HepG2 (cell line): ENCODE results near the gene CCNA2. TPM values are rescaled to one million over a fixed set of nuclear protein-coding genes. Genes with fewer than 3 reads are reported as not detected.

Experiments used
- ARNT ChIP-seq: fragments of 450-650 bp; IDR thresholded peaks from 2 replicates; pipeline ENCODE4 v1.6.1; 2017
- CTCF ChIP-seq: sonication (generic); formaldehyde crosslinking; IDR thresholded peaks from 2 replicates; pipeline ENCODE4 v1.5.0; 2020; ENCODE audit warnings: mild to moderate bottlenecking, missing genetic modification reagents, moderate library complexity
- FOXK2 ChIP-seq: fragments of 450-650 bp; IDR thresholded peaks from 2 replicates; pipeline ENCODE4 v1.6.1; 2016
- FOXP1 ChIP-seq, 2 experiments: fragments of 450-650 bp in 1 of 2; IDR thresholded peaks; 2 replicates each; pipeline ENCODE4 v1.6.1; 2017 to 2018; ENCODE audit warnings: antibody characterized with exemption in 1 of 2
- HINFP ChIP-seq: sonication (generic); formaldehyde crosslinking; IDR thresholded peaks from 2 replicates; pipeline ENCODE4 v1.4.0; 2020; ENCODE audit warnings: low read depth, mild to moderate bottlenecking, missing genetic modification reagents
- HOXA7 ChIP-seq: sonication (generic); formaldehyde crosslinking; IDR thresholded peaks from 2 replicates; pipeline ENCODE4 v1.8.1; 2022; ENCODE audit warnings: mild to moderate bottlenecking, missing genetic modification reagents, moderate library complexity
- KDM2A ChIP-seq: sonication (generic); formaldehyde crosslinking; IDR thresholded peaks from 2 replicates; pipeline ENCODE4 v1.4.0; 2020; ENCODE audit warnings: low read depth, missing genetic modification reagents, borderline replicate concordance
- LBX2 ChIP-seq: sonication (generic); formaldehyde crosslinking; IDR thresholded peaks from 2 replicates; pipeline ENCODE4 v1.5.0; 2020; ENCODE audit warnings: missing genetic modification reagents, mild to moderate bottlenecking, borderline replicate concordance
- SIN3A ChIP-seq: IDR thresholded peaks from 2 replicates; pipeline ENCODE4 v1.6.1; 2011; ENCODE audit warnings: low read depth, mild to moderate bottlenecking, control low read depth, low read length, borderline replicate concordance
- TBP ChIP-seq: sonication (generic); formaldehyde crosslinking; IDR thresholded peaks from 2 replicates; pipeline ENCODE4 v1.5.0; 2020; ENCODE audit warnings: missing genetic modification reagents
- ZBTB49 ChIP-seq: sonication (generic); formaldehyde crosslinking; IDR thresholded peaks from 2 replicates; pipeline ENCODE4 v1.4.0; 2020; ENCODE audit warnings: missing genetic modification reagents, borderline replicate concordance
- ZNF264 ChIP-seq: sonication (generic); formaldehyde crosslinking; IDR thresholded peaks from 2 replicates; pipeline ENCODE4 v1.4.0; 2020; ENCODE audit warnings: missing genetic modification reagents
- ZNF432 ChIP-seq: sonication (generic); formaldehyde crosslinking; IDR thresholded peaks from 2 replicates; pipeline ENCODE4 v1.5.0; 2020; ENCODE audit warnings: missing genetic modification reagents, mild to moderate bottlenecking, borderline replicate concordance
- ZNF513 ChIP-seq: sonication (generic); formaldehyde crosslinking; conservative IDR thresholded peaks from 2 replicates; pipeline ENCODE4 v1.5.0; 2020; ENCODE audit warnings: missing genetic modification reagents
- ZNF7 ChIP-seq: IDR thresholded peaks from 2 replicates; pipeline ENCODE4 v1.6.1; 2016; ENCODE audit warnings: missing biosample characterization, missing genetic modification reagents
- polyA plus RNA-seq, 8 experiments: library from polyadenylated mRNA; depleted of rRNA in 3 of 8; stranded (reverse) in 7 of 8; unstranded in 1 of 8; fragments of >200 nt; fragmentation: Illumina TruSeq in 4 of 8; extraction: Trizol in 4 of 8; gene quantifications; 2 replicates each; pipeline versions ENCODE4 v1.2.1 to v1.2.3, GENCODE V29; 2011 to 2016; ENCODE audit warnings: low read depth in 4 of 8, missing spikeins in 1 of 8, mixed read lengths in 1 of 8; ENCODE audit not compliant: insufficient read depth in 1 of 8
- total RNA-seq, 5 experiments: library from RNA; depleted of rRNA; stranded (reverse); fragments of >200 nt; fragmentation: Illumina TruSeq; extraction: Trizol; gene quantifications; 2 replicates each; pipeline ENCODE4 v1.2.3, GENCODE V29; 2016; ENCODE audit warnings: low read depth in 1 of 5
- TF ChIP-seq, protein P1 (sequence below): sonication (generic); formaldehyde crosslinking; conservative IDR thresholded peaks from 2 replicates; pipeline ENCODE4 v1.4.0; 2020; ENCODE audit warnings: mild to moderate bottlenecking, missing genetic modification reagents, moderate library complexity
- TF ChIP-seq, protein P2 (sequence below): sonication (generic); formaldehyde crosslinking; IDR thresholded peaks from 2 replicates; pipeline ENCODE4 v1.5.1; 2020; ENCODE audit warnings: missing genetic modification reagents, mild to moderate bottlenecking, borderline replicate concordance

Gene CCNA2
- total and polyA plus RNA-seq, 2 of the 13 experiments (the other 11 are each of a cell fraction or from before 2014, with no cell fraction given), result 31.3 to 105 TPM

GRCh38 chr4:121822796-121823504, 733 bp downstream of the CCNA2 start (continued):
- TF ChIP-seq ZNF432 (CRISPR knock-in tag) (no peak), CTCF (peak; percentile 20), TBP (CRISPR knock-in tag) (no peak), ZBTB49 (CRISPR knock-in tag) (no peak), KDM2A (CRISPR knock-in tag) (no peak), LBX2 (CRISPR knock-in tag) (no peak), ZNF264 (no peak), ARNT (no peak), HINFP (CRISPR knock-in tag) (no peak), HOXA7 (CRISPR knock-in tag) (no peak), ZNF513 (CRISPR knock-in tag) (no peak), ZNF7 (CRISPR knock-in tag) (no peak), FOXP1 (IDR thresholded peaks at IDR 0.05) (no peak), FOXP1 (CRISPR knock-in tag; IDR thresholded peaks at IDR 0.05) (no peak), SIN3A (0 out of 2 replicates have a peak, but pooled peaks have one; percentile 25), FOXK2 (no peak)
- TF ChIP-seq, protein P1, sequence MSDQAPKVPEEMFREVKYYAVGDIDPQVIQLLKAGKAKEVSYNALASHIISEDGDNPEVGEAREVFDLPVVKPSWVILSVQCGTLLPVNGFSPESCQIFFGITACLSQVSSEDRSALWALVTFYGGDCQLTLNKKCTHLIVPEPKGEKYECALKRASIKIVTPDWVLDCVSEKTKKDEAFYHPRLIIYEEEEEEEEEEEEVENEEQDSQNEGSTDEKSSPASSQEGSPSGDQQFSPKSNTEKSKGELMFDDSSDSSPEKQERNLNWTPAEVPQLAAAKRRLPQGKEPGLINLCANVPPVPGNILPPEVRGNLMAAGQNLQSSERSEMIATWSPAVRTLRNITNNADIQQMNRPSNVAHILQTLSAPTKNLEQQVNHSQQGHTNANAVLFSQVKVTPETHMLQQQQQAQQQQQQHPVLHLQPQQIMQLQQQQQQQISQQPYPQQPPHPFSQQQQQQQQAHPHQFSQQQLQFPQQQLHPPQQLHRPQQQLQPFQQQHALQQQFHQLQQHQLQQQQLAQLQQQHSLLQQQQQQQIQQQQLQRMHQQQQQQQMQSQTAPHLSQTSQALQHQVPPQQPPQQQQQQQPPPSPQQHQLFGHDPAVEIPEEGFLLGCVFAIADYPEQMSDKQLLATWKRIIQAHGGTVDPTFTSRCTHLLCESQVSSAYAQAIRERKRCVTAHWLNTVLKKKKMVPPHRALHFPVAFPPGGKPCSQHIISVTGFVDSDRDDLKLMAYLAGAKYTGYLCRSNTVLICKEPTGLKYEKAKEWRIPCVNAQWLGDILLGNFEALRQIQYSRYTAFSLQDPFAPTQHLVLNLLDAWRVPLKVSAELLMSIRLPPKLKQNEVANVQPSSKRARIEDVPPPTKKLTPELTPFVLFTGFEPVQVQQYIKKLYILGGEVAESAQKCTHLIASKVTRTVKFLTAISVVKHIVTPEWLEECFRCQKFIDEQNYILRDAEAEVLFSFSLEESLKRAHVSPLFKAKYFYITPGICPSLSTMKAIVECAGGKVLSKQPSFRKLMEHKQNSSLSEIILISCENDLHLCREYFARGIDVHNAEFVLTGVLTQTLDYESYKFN (CRISPR knock-in tag), result no peak
- TF ChIP-seq, protein P2, sequence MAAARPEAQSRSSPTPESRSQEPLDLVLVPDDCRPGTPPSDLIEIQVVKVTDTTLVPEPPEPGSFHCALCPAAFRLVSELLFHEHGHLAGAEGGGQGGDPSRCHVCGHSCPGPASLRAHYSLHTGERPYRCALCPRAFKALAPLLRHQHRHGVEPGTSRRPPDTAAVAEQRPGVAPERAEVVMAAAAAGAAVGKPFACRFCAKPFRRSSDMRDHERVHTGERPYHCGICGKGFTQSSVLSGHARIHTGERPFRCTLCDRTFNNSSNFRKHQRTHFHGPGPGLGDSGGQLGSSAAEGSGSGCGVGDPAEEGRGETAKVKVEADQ (CRISPR knock-in tag), result no peak
